ENCODE results near the gene KCNQ4.

DNA sequence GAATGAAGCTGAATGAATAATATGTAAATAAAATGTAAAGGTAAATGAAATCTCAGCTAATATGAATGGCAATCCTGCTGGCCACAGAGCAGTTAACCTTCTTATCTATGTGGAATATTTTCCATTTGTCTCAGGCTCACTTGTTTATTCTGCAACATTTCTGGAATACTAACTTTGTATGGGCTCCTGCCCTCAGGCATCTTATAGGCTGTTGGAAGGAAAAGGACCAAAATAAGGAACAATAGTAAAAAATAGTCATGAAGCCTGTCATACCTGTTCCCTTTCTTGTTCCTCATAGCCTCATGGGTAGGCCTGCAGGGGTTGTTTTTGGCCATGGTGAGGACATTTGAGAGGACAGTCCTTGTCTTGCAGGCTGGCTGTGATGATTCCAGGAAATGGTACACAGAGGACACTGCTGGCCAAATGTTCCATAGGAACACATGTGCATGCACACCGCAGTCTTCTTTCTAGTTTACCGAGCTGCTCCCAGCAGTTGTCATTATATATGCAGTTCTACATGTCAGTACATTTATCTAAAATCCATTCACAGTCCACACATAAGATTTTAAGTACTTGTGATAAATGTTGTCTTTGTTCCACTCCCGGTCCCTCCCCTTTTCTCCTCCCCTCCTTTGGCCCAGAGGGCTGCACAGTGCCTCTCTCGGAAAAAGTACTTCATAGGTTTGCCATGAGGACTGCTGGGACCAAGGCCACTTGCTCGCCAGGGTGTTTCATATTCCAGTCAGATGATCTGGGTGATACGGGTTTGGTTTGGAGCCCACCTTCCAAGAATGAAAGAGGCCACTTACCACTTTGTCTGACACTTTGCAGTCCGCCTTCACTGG is 15.2 kb upstream of the KCNQ4 start:
- TF ChIP-seq, protein P1, sequence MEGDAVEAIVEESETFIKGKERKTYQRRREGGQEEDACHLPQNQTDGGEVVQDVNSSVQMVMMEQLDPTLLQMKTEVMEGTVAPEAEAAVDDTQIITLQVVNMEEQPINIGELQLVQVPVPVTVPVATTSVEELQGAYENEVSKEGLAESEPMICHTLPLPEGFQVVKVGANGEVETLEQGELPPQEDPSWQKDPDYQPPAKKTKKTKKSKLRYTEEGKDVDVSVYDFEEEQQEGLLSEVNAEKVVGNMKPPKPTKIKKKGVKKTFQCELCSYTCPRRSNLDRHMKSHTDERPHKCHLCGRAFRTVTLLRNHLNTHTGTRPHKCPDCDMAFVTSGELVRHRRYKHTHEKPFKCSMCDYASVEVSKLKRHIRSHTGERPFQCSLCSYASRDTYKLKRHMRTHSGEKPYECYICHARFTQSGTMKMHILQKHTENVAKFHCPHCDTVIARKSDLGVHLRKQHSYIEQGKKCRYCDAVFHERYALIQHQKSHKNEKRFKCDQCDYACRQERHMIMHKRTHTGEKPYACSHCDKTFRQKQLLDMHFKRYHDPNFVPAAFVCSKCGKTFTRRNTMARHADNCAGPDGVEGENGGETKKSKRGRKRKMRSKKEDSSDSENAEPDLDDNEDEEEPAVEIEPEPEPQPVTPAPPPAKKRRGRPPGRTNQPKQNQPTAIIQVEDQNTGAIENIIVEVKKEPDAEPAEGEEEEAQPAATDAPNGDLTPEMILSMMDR (IDR thresholded peaks at IDR 0.05; ENCODE audit: extremely low read depth in 1 of 2, insufficient read depth in 1 of 2, low read depth in 1 of 2, low read length in 2 of 2), result no peak
- TF ChIP-seq POLR2A (IDR thresholded peaks at IDR 0.05; ENCODE audit: low read depth, low read length) (no peak), POLR2AphosphoS5 (IDR thresholded peaks at IDR 0.05; ENCODE audit: insufficient read depth, low read depth, low read length) (no peak)
- TF ChIP-seq, protein P2, sequence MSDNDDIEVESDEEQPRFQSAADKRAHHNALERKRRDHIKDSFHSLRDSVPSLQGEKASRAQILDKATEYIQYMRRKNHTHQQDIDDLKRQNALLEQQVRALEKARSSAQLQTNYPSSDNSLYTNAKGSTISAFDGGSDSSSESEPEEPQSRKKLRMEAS (IDR thresholded peaks at IDR 0.05; ENCODE audit: insufficient read depth, insufficient read length), result no peak
